Measurements from ENCODE around the gene MRGPRG.

The MRGPRG gene

GRCh38 chr11:3181725-3182461, 36.7 kb downstream of the MRGPRG start:
- Histone ChIP-seq H4K20me1 (ENCODE audit: insufficient read depth, low read length, poor library complexity, severe bottlenecking) (no peaks in the 10 kb centered on the region), H3K36me3 (ENCODE audit: insufficient read depth, low read length) (no peaks in the 10 kb centered on the region), H3K9me3 (ENCODE audit: insufficient read depth, low read depth, low read length) (no peaks in the 10 kb centered on the region), H3F3A (ENCODE audit: low read depth) (no peaks in the 10 kb centered on the region), H3K79me2 (ENCODE audit: insufficient read depth, low read length) (no peaks in the 10 kb centered on the region), H3K9ac (ENCODE audit: low read depth, low read length, poor library complexity, severe bottlenecking) (no peak overlapping the region), H3K9me2 (replicated peaks; ENCODE audit: low read depth, low read length) (no peaks in the 10 kb centered on the region), H3K4me2 (ENCODE audit: low read depth, low read length, poor library complexity, severe bottlenecking) (no peak overlapping the region), H2AFZ (ENCODE audit: low read length) (no peak overlapping the region), H3K27me3 (ENCODE audit: insufficient read depth, low read length, poor library complexity, severe bottlenecking) (no peaks in the 10 kb centered on the region), H3K4me3 (ENCODE audit: low read length, poor library complexity, severe bottlenecking) (no peak overlapping the region), H3K4me1 (ENCODE audit: insufficient read depth, low read length, poor library complexity, severe bottlenecking) (no peaks in the 10 kb centered on the region)
- TF ChIP-seq, protein P1, sequence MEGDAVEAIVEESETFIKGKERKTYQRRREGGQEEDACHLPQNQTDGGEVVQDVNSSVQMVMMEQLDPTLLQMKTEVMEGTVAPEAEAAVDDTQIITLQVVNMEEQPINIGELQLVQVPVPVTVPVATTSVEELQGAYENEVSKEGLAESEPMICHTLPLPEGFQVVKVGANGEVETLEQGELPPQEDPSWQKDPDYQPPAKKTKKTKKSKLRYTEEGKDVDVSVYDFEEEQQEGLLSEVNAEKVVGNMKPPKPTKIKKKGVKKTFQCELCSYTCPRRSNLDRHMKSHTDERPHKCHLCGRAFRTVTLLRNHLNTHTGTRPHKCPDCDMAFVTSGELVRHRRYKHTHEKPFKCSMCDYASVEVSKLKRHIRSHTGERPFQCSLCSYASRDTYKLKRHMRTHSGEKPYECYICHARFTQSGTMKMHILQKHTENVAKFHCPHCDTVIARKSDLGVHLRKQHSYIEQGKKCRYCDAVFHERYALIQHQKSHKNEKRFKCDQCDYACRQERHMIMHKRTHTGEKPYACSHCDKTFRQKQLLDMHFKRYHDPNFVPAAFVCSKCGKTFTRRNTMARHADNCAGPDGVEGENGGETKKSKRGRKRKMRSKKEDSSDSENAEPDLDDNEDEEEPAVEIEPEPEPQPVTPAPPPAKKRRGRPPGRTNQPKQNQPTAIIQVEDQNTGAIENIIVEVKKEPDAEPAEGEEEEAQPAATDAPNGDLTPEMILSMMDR (conservative IDR thresholded peaks at IDR 0.05; ENCODE audit: low read length) = no peak
- TF ChIP-seq EZH2phosphoT487 (IDR thresholded peaks at IDR 0.05; ENCODE audit: borderline replicate concordance) = no peak

- no peaks in the 10 kb centered on the region for H4K20me1 ChIP-seq (ENCODE audit: insufficient read depth, low read length, poor library complexity, severe bottlenecking)
- H2AFZ ChIP-seq (ENCODE audit: low read length) = no peak overlapping the region
- H3K9ac ChIP-seq (ENCODE audit: low read depth, low read length, poor library complexity, severe bottlenecking) = no peak overlapping the region
- H3K9me3 ChIP-seq (ENCODE audit: insufficient read depth, low read depth, low read length) = peaks cover 7% of the 10 kb centered on the region; the same call in 1 of the 2 replicates
- H3K4me3 ChIP-seq (ENCODE audit: low read length, poor library complexity, severe bottlenecking) = no peak overlapping the region
- no peaks in the 10 kb centered on the region for H3K9me2 ChIP-seq (replicated peaks; ENCODE audit: low read depth, low read length)
- H3F3A ChIP-seq (ENCODE audit: low read depth) = no peaks in the 10 kb centered on the region
- no peak overlapping the region for H3K4me2 ChIP-seq (ENCODE audit: low read depth, low read length, poor library complexity, severe bottlenecking)
- H3K27me3 ChIP-seq (ENCODE audit: insufficient read depth, low read length, poor library complexity, severe bottlenecking) = no peaks in the 10 kb centered on the region
- no peaks in the 10 kb centered on the region for H3K4me1 ChIP-seq (ENCODE audit: insufficient read depth, low read length, poor library complexity, severe bottlenecking)
- H3K36me3 ChIP-seq (ENCODE audit: insufficient read depth, low read length) = no peaks in the 10 kb centered on the region
- H3K79me2 ChIP-seq (ENCODE audit: insufficient read depth, low read length) = no peaks in the 10 kb centered on the region
- TF ChIP-seq, protein P1 (conservative IDR thresholded peaks at IDR 0.05; ENCODE audit: low read length) = no peak
- no peak for TF ChIP-seq EZH2phosphoT487 (IDR thresholded peaks at IDR 0.05; ENCODE audit: borderline replicate concordance)
Measured at GRCh38 chr11:3180869-3181268, 37.7 kb downstream of the MRGPRG start.

GRCh38 chr11:3178349-3178748, 40.3 kb downstream of the MRGPRG start:
- Histone ChIP-seq H3K4me1 (ENCODE audit: insufficient read depth, low read length, poor library complexity, severe bottlenecking) (no peaks in the 10 kb centered on the region), H3K9ac (ENCODE audit: low read depth, low read length, poor library complexity, severe bottlenecking) (no peak overlapping the region), H2AFZ (ENCODE audit: low read length) (no peak overlapping the region), H3K79me2 (ENCODE audit: insufficient read depth, low read length) (no peaks in the 10 kb centered on the region), H3K4me2 (ENCODE audit: low read depth, low read length, poor library complexity, severe bottlenecking) (no peak overlapping the region), H3K4me3 (ENCODE audit: low read length, poor library complexity, severe bottlenecking) (no peak overlapping the region), H3K27me3 (ENCODE audit: insufficient read depth, low read length, poor library complexity, severe bottlenecking) (no peaks in the 10 kb centered on the region), H3F3A (ENCODE audit: low read depth) (no peaks in the 10 kb centered on the region), H4K20me1 (ENCODE audit: insufficient read depth, low read length, poor library complexity, severe bottlenecking) (no peaks in the 10 kb centered on the region), H3K9me2 (replicated peaks; ENCODE audit: low read depth, low read length) (no peaks in the 10 kb centered on the region), H3K36me3 (ENCODE audit: insufficient read depth, low read length) (no peaks in the 10 kb centered on the region), H3K9me3 (ENCODE audit: insufficient read depth, low read depth, low read length) (peaks cover 7% of the 10 kb centered on the region; the same call in 1 of the 2 replicates)
- no peak for TF ChIP-seq EZH2phosphoT487 (IDR thresholded peaks at IDR 0.05; ENCODE audit: borderline replicate concordance)
- TF ChIP-seq, protein P1 (conservative IDR thresholded peaks at IDR 0.05; ENCODE audit: low read length) = no peak

All from Loucy (cell line).